ENCODE data around the gene ABHD16A.

Gene ABHD16A

GRCh38 chr6:31702819-31703716 lies at the start of gene ABHD16A:
TSS of gene ABHD16A (minus strand) at chr6:31703324. CDS start at chr6:31703281, 43 bp downstream.
- peak; percentile 99 for DNase-seq

GRCh38 chr6:31752739-31753319 lies 49.7 kb upstream of the ABHD16A start:
- no peak for DNase-seq

DNA sequence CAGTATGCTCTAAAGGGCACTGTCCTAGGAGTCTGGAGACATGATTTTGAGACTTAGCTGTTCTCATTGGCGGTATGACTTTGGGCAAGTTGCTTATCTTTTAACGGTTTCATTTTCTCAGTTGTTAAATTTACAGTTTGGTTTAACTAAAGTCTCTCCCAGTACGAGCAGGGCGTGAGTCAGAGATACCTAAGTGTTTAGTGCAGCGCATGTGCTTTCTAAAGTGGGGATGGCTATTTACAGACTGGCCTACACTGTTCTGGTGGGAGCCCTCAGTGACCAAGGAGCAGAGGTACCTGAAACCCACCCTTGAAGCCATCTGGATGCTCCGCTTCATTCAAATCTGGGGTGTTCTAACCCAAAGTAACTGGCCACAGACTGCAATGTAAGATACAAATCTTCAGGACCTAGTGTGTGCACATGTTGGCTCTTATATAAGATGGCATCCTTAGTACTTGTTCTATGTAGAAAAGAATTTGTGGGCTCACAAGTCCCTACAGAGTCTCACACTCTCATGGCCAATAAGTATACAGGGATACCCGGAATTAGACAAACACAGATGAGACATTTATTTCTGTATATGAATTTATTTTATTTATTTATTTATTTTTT lies 47.4 kb upstream of the ABHD16A start:
- no peak for DNase-seq

GRCh38 chr6:31749301-31750036 lies 46.3 kb upstream of the ABHD16A start:
- no peak for DNase-seq

DNA sequence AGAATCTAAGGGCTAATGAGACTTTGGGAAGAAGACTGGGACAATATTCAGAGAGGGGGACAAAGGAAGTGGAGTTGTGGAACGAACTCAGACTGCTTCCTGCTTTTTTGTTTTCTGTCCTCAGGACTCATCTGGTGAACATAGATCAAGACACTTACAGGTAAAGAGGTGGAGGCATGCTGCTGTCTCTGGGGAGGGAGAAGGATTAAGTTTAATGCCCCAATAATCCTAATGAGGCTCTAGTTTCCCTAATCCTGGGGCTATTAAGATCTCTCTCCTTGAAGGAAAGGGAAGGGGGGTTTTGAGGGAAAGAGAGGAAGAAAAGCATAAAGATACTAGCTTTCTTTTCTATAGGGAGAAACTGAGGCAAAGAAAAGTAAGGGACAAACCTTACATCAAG lies 41.3 kb upstream of the ABHD16A start:
- no peak for DNase-seq

DNA sequence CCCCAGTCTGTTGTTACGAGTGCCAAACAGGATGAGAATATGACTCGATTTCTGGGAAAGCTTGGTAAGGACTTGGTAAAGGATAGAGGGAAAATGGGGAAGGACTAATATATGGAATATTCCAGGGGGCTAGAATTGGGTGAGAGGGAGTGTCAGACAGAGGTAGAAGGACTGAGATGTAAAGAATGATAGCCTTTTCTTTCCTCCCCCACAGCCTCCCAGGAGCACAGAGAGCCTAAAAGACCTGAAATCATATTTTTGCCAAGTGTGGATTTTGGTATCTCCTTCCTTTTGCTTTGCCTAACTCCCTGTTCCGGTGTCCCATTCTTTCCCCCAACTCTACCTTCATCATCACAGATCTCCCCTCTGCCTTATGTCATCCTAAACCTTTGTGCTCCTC lies 39.8 kb upstream of the ABHD16A start:
- DNase-seq = no peak

DNA sequence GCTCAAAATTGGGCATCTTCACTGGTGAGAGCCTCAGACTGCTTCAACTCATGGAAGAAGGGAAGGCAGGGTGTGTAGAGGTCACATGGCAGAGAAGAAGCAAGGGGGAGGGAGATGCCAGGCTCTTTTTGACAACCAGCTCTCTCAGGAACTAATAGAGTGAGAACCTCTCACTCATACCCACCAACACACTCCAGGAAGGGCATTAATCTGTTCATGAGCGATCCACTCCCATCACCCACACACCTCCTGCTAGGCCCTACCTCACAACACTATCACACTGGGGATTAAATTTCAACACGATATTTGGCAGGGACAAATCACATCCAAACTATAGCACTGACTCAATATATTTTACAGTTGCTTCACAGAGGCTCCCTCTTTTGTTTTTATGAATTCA lies 38.7 kb upstream of the ABHD16A start:
- DNase-seq = no peak

- peak; percentile 71 for DNase-seq
Observed at GRCh38 chr6:31740397-31741223, 37.5 kb upstream of the ABHD16A start.

DNA sequence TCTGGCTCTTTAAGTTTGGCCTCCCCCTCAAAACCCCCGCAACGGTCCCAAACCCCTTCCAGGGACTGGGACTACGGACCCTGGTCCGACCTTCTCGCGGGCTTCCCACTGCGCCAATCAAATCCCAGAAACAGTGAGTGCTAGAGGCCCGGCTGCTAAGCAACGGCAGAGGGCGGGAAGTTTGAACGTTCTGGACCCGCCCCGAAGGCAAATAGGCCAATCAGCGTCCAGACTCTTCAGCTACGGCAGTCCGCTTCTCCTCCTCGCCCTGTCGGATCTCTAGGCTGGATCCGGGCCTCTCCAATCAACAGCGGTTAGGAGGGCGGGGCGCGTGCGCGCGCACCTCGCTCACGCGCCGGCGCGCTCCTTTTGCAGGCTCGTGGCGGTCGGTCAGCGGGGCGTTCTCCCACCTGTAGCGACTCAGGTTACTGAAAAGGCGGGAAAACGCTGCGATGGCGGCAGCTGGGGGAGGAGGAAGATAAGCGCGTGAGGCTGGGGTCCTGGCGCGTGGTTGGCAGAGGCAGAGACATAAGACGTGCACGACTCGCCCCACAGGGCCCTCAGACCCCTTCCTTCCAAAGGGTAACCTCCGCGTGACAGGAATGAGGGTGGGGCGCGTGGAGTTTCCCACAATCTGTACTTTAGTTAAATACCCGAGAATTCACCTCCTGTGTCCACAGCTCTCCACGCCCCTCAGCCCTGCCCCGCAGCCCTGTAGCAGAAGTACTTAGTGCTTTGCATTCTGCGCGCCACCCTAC lies 36.7 kb upstream of the ABHD16A start, which contains the start of gene MSH5:
Gene MSH5, plus strand, starts transcription at position 367 of the 758 bp plus-strand sequence. CDS start 462 bp downstream, outside the sequence.
- peak; percentile 99 for DNase-seq

GRCh38 chr6:31737991-31738979 lies 35.2 kb upstream of the ABHD16A start:
- peak; percentile 93 for DNase-seq

DNA sequence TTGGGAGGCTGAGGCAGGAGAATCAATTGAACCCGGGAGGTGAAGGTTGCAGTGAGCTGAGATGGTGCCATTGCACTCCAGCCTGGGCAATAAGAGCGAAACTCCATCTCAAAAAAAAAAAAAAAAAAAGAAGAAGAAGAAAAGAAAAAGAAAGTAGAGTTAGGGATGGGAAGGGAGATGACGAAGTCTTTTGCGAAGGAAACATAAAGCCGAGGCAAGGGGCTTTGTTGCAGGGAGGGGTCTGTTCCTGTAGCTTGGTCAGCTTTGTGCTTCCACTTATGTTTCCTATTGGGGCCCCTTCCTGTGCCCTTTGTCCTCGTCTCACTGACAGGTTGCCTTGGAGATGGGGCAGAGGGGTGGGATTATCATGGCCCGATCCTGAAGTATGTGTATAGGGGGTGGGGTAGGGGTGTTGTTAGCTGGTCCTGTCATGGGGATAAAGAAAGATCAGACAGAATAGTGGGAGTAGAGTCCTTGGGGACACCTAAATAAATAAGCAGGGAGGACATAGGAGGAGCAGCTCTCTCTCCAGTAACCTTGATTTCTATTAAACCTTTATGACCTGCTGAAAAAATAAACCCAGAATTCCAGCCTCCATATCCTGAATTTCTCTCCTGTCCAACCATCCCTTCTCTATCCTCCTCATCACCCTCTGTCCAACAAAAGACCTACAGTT lies 34.3 kb upstream of the ABHD16A start:
- peak; percentile 85 for DNase-seq

GRCh38 chr6:31736768-31737314 lies 33.7 kb upstream of the ABHD16A start:
- peak; percentile 47 for DNase-seq

GRCh38 chr6:31736021-31736767 lies 33.1 kb upstream of the ABHD16A start, which contains the start of gene CLIC1:
TSS of gene CLIC1 (minus strand) at chr6:31736530. CDS start at chr6:31736300, 230 bp downstream.
- peak; percentile 94 for DNase-seq

DNA sequence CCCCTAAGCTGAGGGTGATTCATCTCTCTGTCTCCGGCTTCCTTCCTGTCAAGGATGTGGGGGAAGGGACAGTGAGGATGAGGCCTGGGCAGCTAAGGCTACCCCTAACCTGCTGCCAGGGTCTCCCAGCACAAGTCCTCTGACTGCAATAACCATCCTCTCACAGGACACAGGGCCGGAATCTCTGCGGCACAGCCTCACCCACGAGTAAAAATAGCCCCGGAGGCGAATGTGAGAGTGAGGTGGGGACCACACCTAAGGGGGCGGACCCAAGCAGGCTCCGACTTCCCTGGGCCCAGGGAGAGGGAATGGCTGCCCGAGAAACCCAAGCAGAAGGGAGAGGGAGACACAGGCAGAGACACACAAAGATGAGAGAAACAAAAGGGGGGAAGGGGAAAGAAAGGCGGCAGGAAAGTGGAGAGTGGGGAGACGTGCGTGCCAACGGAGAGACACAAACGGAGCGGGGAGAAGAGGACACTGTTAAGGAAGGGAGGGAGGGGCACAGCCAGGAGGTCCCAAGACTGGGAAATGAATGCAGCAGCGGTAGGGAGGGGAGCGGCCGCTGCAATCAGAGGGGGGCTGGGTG lies 31.8 kb upstream of the ABHD16A start:
- DNase-seq = peak; percentile 84

DNA sequence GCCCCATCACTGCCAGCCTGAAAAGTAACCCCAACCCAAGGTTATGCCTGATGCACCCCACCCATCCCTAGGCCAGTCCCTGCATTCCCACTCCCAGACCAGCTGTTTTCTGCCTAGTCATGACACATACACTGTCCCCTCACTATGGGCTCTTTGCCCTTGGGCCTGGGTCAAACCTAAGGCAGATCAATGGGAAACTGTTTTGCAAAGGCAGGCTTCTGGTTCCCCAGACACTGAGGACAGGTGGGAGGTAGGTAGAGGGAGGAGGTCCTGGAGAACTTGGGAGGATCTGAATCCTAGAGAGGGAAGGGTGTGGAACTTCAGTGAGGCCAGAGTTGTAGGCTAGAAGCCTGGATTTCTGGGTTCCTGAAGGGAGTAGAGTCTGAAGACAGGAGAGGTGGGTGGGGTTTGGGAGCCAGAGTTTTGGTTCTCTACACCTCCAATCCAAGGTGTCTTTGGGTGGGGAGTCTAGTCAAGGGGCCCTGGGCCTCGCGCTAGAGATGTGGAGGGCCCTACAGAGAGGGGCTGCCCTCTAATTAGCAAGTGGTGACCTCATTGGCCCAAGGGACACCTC lies 31.2 kb upstream of the ABHD16A start:
- DNase-seq = no peak

DNA sequence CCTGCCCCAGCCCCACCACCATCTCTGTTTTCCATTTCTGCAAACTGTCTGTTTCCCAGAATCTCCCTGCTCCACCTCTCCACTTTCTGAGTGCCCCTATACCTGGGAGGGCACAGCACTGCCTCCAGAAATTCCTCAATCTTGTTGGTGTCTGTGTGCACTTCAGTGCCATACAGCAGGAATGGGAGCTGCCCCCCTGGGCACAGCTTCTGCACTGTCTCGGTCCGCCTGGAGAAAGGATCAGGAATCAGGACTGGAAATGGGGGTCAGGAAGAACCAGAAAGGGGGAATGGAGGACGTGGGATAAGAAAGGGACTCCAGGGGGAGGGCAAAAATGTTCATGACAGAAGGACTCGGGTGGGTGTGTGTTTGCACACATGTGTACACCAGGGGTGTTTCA lies 30.6 kb upstream of the ABHD16A start:
- no peak for DNase-seq

DNA sequence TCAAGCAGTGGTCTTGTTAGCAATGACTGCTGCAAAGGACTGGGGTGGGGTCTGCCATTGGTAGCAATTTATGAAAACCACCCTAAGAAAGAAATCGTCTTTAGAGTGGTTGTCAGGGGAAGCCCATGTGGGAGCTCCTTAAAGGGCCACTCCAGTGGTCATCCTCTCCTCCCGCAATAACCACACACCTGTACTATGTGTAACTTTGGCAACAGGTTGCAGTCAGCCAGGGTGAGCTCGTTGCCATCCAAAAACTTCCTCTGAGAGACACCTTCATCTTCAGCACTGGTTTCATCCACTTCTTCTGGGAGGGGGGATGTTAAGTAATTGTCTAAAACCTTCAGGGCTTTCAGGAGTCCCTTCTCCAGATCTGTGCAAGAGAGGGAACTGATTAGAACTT lies 28.9 kb upstream of the ABHD16A start:
- DNase-seq = no peak

All from suppressor macrophage treated with lipopolysaccharide for 4 hours (primary cell).